Measurements from ENCODE around the gene HOXB9.

GRCh38 chr17:48603959-48604769 lies 22.0 kb downstream of the HOXB9 start:
- TF ChIP-seq, protein P1, sequence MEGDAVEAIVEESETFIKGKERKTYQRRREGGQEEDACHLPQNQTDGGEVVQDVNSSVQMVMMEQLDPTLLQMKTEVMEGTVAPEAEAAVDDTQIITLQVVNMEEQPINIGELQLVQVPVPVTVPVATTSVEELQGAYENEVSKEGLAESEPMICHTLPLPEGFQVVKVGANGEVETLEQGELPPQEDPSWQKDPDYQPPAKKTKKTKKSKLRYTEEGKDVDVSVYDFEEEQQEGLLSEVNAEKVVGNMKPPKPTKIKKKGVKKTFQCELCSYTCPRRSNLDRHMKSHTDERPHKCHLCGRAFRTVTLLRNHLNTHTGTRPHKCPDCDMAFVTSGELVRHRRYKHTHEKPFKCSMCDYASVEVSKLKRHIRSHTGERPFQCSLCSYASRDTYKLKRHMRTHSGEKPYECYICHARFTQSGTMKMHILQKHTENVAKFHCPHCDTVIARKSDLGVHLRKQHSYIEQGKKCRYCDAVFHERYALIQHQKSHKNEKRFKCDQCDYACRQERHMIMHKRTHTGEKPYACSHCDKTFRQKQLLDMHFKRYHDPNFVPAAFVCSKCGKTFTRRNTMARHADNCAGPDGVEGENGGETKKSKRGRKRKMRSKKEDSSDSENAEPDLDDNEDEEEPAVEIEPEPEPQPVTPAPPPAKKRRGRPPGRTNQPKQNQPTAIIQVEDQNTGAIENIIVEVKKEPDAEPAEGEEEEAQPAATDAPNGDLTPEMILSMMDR (IDR thresholded peaks at IDR 0.05; ENCODE audit: low read length): no peak
- TF ChIP-seq EZH2 (optimal IDR thresholded peaks at IDR 0.05; ENCODE audit: low read depth, low read length) (no peak), EZH2phosphoT487 (IDR thresholded peaks at IDR 0.05; ENCODE audit: low read length) (no peak)

Measured in MM.1S (cell line).